NCI-H2171 (cell line): Measurements from ENCODE around the gene CTPS1.

Source experiments
- DNase-seq: peaks from one replicate; lab custom pipeline; 2025; lab: John Stamatoyannopoulos, UW

Gene CTPS1

DNA sequence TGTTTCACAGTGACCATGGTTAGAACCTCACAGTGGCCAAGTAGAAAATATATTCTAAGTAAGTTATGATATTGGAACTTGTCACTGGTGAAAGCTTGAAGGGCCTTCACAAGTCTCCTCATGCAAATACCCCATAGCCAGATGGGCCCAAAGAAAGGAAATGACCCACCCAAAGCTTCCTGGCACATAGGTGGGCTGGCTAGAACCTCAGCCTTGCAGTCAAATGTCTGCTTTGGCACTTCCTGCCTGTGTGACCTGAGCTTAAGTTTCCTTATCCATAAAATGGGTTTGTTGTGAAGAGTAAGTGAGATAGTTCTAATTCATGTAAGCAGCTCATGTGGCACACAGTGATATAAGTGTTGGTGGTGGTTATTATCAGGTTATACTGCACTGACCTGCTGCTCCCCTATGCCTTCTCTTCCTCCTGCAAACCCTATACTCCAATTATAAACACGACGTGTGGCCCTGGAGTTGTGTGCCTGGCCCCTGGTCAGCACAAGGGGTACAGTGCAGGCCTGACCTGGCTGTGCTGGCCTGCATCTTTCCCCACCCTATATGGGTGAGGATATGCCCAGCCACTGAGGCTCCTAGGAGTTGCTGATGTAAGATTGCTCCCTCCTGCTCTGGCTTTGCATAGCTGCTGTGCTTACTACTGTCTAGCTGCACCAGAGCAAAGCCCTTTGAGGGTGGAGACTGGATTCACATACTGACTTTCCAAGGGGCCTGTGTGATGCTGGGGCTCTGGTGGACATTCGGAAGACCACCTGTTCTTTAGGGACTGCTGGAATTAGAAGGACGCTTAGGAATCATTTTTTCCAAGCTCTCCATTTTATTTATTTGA is 46.7 kb downstream of the CTPS1 start:
- no peak for DNase-seq

DNA sequence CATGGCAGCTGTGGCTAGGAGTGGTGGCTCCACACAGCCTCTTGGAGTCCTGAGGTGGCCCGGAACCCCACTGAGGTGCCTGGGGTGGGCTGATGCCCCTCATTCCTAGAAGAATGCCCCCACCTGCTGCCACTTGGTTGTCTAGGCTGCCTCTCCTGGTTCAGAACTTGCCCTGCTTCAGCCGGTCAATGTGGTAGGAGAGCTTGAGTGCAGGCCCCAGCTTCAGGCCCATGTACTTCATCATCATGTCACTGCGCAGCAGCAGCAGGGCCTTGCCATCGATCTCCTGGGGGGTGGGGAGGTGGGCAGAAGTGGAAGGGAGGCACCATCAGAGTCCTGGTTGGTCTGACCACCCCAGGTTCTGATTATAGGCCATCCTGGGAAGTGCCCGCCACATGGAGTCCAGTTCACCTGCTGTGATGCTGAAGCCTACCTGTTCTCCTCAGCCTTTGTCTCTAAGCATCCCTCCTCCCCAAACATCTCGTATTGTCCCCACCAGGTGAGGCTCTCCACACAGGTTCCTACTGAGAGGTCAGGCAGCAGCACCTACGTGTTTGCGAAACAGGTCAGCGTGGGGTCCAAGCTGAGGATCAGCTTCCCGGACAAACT is 48.6 kb downstream of the CTPS1 start:
- no peak for DNase-seq

- DNase-seq: no peak
These were observed 51.5 kb downstream of the CTPS1 start for GRCh38 chr1:41030872-41031616.

DNA sequence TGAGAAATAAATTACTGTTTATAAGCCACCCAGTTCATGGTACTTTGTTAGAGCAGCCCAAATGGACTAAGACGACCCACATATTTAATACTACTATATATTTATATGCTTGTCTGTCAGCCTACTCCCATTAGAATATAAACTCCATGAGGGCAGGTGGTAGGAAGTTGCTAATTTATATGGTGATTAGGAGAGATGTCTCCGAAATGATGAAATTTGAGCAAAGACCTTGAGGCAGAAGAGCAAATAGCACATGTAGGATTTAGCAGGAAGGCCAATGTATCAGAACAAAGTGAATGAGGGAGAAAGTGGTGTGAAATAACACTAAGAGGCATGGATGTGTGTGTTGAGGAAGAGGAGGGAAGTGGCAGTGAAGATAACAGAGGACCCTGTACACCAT is 52.7 kb downstream of the CTPS1 start:
- DNase-seq: no peak

- DNase-seq: no peak
These were observed 53.8 kb downstream of the CTPS1 start for GRCh38 chr1:41033272-41033671.

DNA sequence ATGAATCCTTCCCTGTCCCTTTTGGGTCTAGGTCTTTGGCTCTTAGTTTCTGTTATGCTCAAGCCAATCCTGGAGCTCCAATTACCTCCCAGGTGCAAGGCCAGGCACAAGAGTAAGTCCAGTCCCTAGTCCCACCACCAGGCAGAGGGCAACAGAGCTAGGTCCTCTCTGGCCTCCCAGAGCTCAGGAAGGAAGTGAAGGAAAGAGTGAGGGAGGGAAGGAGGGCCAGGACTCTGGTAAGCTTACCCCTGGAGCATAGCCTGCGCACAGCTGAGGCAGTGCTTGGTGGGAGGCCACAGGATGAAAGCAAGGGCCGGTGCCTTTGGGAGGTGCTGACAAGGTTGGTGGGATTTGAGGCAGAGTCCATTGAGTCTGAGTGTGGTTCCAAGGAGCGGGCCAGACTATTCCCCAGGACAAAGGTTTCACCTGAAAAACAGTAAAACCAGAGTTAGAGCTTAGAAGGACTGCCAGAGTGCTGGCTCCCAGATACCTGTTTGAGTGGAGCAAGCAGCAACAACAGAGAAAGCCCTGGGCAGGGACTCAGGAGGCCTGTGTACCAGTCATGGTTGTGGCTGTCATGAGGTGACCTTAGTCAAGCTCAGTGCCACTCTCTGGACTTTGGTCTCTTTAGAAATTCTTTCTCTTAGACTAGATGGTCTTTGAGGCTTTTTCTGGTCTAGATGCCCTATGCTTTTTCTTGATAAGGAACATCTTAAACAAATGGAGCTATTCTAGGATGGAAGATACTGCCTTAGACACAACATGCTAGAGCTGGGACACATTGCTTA is 57.8 kb downstream of the CTPS1 start:
- no peak for DNase-seq

GRCh38 chr1:41038110-41038509 is 58.6 kb downstream of the CTPS1 start:
- DNase-seq: no peak

DNA sequence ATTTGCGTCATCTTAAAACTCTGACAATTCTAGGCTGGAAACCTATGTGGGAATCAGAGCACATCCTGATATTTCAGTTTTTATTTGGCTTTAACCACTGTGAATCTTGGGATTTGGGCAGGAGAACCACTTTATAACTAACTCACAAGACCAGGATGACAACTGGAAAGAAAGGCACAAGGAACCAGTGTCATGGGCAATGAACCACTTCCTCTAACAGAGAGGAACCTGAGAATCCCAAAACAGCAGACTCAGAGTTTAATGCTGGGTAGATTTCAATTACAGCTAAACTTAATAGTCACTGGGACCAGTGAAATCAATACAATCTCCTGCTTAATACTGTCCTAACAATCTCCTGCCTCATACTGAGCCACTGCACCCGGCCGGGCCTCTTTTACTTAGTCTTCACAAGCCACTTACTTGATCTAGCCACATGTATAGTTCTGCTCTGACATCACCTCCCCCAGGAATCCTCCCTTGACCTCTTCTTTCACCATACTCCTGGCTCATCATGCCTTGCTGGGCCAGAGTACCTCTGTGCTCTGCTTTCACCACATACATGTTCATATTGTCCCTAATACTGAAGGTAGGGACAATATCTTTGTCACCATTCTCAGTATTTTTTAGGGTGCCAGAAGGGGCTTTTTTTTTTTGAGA is 62.2 kb downstream of the CTPS1 start:
- DNase-seq: no peak

DNA sequence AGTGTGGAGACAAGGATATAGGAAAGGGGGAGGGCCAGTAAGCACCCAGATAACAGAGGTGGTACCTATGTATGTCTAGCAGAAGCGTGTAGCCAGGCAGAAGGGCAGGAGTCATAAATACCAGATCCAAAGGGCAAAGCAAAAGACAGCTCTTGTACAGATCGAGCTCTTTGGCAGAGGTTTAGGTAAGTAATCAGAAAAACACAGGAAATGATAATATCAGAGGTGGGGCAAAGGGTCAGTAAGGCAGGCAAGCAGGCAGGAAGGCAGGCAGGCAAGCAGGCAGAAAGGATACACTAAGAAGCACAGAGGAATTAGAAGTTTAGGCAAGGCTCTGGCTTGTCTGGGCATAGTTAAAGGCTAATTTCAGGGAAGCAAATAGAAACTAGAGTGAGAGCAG is 64.7 kb downstream of the CTPS1 start:
- DNase-seq: no peak

DNA sequence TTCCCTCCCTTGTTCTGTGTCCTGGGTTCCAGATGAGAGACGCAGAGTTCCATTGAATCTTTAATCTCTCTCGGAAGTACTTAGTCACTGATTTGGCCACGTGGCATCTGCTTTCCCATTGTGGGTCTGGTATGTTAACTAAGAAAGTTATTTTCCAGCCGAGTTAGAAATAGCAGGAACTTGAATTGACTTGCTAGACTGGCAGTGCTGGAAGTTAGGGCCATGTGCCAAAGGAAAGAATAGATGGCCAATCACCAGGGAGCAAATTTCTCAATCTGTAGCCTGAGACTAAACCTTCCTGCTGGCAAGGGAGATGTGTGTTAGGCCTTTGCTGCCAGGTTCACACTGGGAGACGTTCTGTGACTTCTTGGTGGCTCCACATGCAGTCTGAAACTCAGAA is 66.2 kb downstream of the CTPS1 start:
- no peak for DNase-seq

- no peak for DNase-seq
These were observed 66.9 kb downstream of the CTPS1 start for GRCh38 chr1:41046347-41046775.

GRCh38 chr1:41048540-41048939 is 69.0 kb downstream of the CTPS1 start:
- DNase-seq: no peak

- DNase-seq: no peak
These were observed 71.5 kb downstream of the CTPS1 start for GRCh38 chr1:41051022-41051421.

GRCh38 chr1:41053316-41053715 is 73.8 kb downstream of the CTPS1 start:
- no peak for DNase-seq

GRCh38 chr1:41056907-41057306 is 77.4 kb downstream of the CTPS1 start:
- no peak for DNase-seq
